Epithelial cell of esophagus (primary cell): ENCODE data around the gene ROR2.

Experiments used
- DNase-seq: peaks from one replicate; pipeline ENCODE4 v3.0.0; 2010; ENCODE audit warnings: low read depth
- H3K4me3 ChIP-seq: 2 replicates; pipeline ENCODE4 v1.5.1; 2011; ENCODE audit warnings: mild to moderate bottlenecking, low read length, control low read depth
- CTCF ChIP-seq: IDR thresholded peaks from 2 replicates; pipeline ENCODE4 v1.5.1; 2011; ENCODE audit warnings: low read depth, mild to moderate bottlenecking, low read length, control low read depth, inconsistent platforms; ENCODE audit not compliant: insufficient read depth; ENCODE audit errors: missing control alignments

Gene ROR2

GRCh38 chr9:91753711-91754110 is 196.3 kb downstream of the ROR2 start:
- TF ChIP-seq CTCF = no peak
- DNase-seq = no peak
- H3K4me3 ChIP-seq = no peak overlapping the region

- H3K4me3 ChIP-seq = no peak overlapping the region
- peak; percentile 58 for DNase-seq
- no peak for TF ChIP-seq CTCF
These were observed 198.1 kb downstream of the ROR2 start for GRCh38 chr9:91751922-91752321.

- no peak for DNase-seq
- TF ChIP-seq CTCF = no peak
- H3K4me3 ChIP-seq = no peak overlapping the region
These were observed 199.7 kb downstream of the ROR2 start for GRCh38 chr9:91750343-91750742.

GRCh38 chr9:91746904-91747303 is 203.1 kb downstream of the ROR2 start:
- no peak for TF ChIP-seq CTCF
- H3K4me3 ChIP-seq = no peak overlapping the region
- no peak for DNase-seq

GRCh38 chr9:91746357-91746756 is 203.7 kb downstream of the ROR2 start:
- DNase-seq = no peak
- H3K4me3 ChIP-seq = no peak overlapping the region
- no peak for TF ChIP-seq CTCF

- H3K4me3 ChIP-seq = no peak overlapping the region
- no peak for DNase-seq
- TF ChIP-seq CTCF = no peak
These were observed 205.9 kb downstream of the ROR2 start for GRCh38 chr9:91744114-91744513.

GRCh38 chr9:91741522-91741921 is 208.5 kb downstream of the ROR2 start:
- H3K4me3 ChIP-seq = no peak overlapping the region
- DNase-seq = peak; percentile 70
- TF ChIP-seq CTCF = no peak
